ENCODE data around the gene PIP4K2A. TPM values are rescaled to one million over a fixed set of nuclear protein-coding genes. Genes with fewer than 3 reads are reported as not detected.
A peak's percentile ranks its signal among the peaks of the same experiment; 100 is the strongest.

The PIP4K2A gene
- total RNA-seq, 4 donors from 2014 or later = 6.8 to 34.7 (median 15.4) TPM

GRCh38 chr10:22599636-22600228 lies 114.6 kb downstream of the PIP4K2A start:
- TF ChIP-seq POLR2A (IDR thresholded peaks at IDR 0.05) = no peak
- no peak for TF ChIP-seq CTCF (IDR thresholded peaks at IDR 0.05)
- Histone ChIP-seq H3K4me1 (peaks cover 0 to 31% (median 13%) of the 10 kb centered on the region in 4 donors), H3K36me3 (no peaks in the 10 kb centered on the region), H3K4me3 (no peak overlapping the region), H3K27me3 (no peaks in the 10 kb centered on the region), H3K9me3 (no peaks in the 10 kb centered on the region), H3K27ac (peak overlapping the region in 3 of 4 donors; percentile 37 to 71 (median 63))
- DNase-seq = no peak

- Histone ChIP-seq H3K36me3 (no peaks in the 10 kb centered on the region), H3K4me3 (no peak overlapping the region), H3K27ac (peak overlapping the region in 3 of 4 donors; percentile 37 to 71 (median 63)), H3K4me1 (peaks cover 0 to 31% (median 9%) of the 10 kb centered on the region in 4 donors), H3K9me3 (no peaks in the 10 kb centered on the region), H3K27me3 (no peaks in the 10 kb centered on the region)
- DNase-seq = no peak
- TF ChIP-seq CTCF (IDR thresholded peaks at IDR 0.05) (no peak), POLR2A (IDR thresholded peaks at IDR 0.05) (no peak)
Observed at GRCh38 chr10:22599048-22599561, 115.3 kb downstream of the PIP4K2A start.

GRCh38 chr10:22598478-22598877 lies 115.9 kb downstream of the PIP4K2A start:
- H3K36me3 ChIP-seq = no peaks in the 10 kb centered on the region
- peak overlapping the region in 3 of 4 donors; percentile 7 to 71 (median 63) for H3K27ac ChIP-seq
- no peak overlapping the region for H3K4me3 ChIP-seq
- no peaks in the 10 kb centered on the region for H3K9me3 ChIP-seq
- TF ChIP-seq CTCF (IDR thresholded peaks at IDR 0.05) = no peak
- no peak for TF ChIP-seq POLR2A (IDR thresholded peaks at IDR 0.05)
- H3K4me1 ChIP-seq = peaks cover 0 to 31% (median 10%) of the 10 kb centered on the region in 4 donors
- H3K27me3 ChIP-seq = no peaks in the 10 kb centered on the region
- DNase-seq = no peak

GRCh38 chr10:22597138-22597537 lies 117.2 kb downstream of the PIP4K2A start:
- TF ChIP-seq POLR2A (IDR thresholded peaks at IDR 0.05) (no peak), CTCF (IDR thresholded peaks at IDR 0.05) (no peak)
- no peaks in the 10 kb centered on the region for H3K36me3 ChIP-seq
- no peaks in the 10 kb centered on the region for H3K9me3 ChIP-seq
- peaks cover 0 to 31% (median 10%) of the 10 kb centered on the region in 4 donors for H3K4me1 ChIP-seq
- H3K27ac ChIP-seq = peak overlapping the region in 3 of 4 donors; percentile 63 to 71 (median 67)
- H3K4me3 ChIP-seq = no peak overlapping the region
- peak in 2 of 3 donors; percentile 61 to 80 for DNase-seq
- H3K27me3 ChIP-seq = no peaks in the 10 kb centered on the region

GRCh38 chr10:22593636-22594198 lies 120.7 kb downstream of the PIP4K2A start:
- TF ChIP-seq POLR2A (IDR thresholded peaks at IDR 0.05) (no peak), CTCF (IDR thresholded peaks at IDR 0.05) (no peak)
- no peaks in the 10 kb centered on the region for H3K27me3 ChIP-seq
- no peak overlapping the region for H3K27ac ChIP-seq

More at GRCh38 chr10:22593636-22594198, 120.7 kb downstream of the PIP4K2A start:
- DNase-seq = no peak
- peaks cover 0 to 19% (median 5%) of the 10 kb centered on the region in 4 donors for H3K4me1 ChIP-seq
- no peaks in the 10 kb centered on the region for H3K9me3 ChIP-seq
- no peak overlapping the region for H3K4me3 ChIP-seq
- H3K36me3 ChIP-seq = peaks cover 0 to 6% (median 0%) of the 10 kb centered on the region in 3 donors
